ENCODE data around the gene PGBD5.

The PGBD5 gene

GRCh38 chr1:230342699-230343098 is 83.4 kb downstream of the PGBD5 start:
- no peak overlapping the region for H3K4me3 ChIP-seq (ENCODE audit: low read length)
- no peak for DNase-seq (ENCODE audit: low read depth)
- TF ChIP-seq, protein P1, sequence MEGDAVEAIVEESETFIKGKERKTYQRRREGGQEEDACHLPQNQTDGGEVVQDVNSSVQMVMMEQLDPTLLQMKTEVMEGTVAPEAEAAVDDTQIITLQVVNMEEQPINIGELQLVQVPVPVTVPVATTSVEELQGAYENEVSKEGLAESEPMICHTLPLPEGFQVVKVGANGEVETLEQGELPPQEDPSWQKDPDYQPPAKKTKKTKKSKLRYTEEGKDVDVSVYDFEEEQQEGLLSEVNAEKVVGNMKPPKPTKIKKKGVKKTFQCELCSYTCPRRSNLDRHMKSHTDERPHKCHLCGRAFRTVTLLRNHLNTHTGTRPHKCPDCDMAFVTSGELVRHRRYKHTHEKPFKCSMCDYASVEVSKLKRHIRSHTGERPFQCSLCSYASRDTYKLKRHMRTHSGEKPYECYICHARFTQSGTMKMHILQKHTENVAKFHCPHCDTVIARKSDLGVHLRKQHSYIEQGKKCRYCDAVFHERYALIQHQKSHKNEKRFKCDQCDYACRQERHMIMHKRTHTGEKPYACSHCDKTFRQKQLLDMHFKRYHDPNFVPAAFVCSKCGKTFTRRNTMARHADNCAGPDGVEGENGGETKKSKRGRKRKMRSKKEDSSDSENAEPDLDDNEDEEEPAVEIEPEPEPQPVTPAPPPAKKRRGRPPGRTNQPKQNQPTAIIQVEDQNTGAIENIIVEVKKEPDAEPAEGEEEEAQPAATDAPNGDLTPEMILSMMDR (conservative IDR thresholded peaks at IDR 0.05; ENCODE audit: low read depth, low read length), result no peak

DNA sequence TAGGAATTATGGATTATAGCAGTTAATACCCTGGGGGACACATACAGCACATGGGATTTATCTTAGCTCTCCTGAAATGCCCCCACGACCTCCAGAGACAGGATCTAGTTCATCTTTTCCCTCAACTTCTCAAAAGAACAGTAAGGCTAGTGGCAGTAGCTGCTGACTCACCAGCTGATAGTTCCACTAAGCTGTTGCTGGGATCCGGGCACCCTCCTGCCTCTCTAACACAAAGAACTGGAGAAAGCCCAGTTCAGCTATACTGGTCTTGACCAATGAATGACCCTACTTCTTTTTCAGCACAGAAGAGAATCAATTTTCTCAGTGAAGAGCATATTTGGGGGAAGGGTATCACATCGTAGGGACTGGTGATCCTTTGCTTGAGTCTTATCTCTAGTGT is 84.1 kb downstream of the PGBD5 start:
- DNase-seq (ENCODE audit: low read depth), result no peak
- TF ChIP-seq, protein P1 (conservative IDR thresholded peaks at IDR 0.05; ENCODE audit: low read depth, low read length), result no peak

DNA sequence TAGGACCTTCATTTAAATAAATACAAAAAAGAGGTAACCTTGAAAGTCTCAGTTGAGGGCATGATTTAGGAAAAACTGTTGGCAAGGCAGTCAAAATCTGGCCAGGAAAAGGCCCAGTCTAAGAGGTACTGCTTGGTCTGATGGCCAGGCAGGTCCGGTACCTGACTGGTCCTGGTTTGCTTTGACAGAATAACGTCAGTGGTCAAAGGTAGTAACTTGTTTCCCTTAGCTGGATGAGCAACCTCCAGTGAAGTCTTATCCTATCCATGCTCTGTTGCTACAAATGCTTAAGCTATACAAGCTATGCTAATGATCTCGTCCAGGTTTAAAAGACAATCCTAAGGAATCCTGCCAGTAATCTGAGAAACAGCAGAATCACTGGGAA is 85.0 kb downstream of the PGBD5 start:
- TF ChIP-seq, protein P1 (conservative IDR thresholded peaks at IDR 0.05; ENCODE audit: low read depth, low read length), result no peak
- no peak for DNase-seq (ENCODE audit: low read depth)
- H3K4me3 ChIP-seq (ENCODE audit: low read length), result no peak overlapping the region

More for the DNA sequence above, 84.1 kb downstream of the PGBD5 start:
- H3K4me3 ChIP-seq (ENCODE audit: low read length), result no peak overlapping the region

- H3K4me3 ChIP-seq (ENCODE audit: low read length), result no peak overlapping the region
- no peak for DNase-seq (ENCODE audit: low read depth)
- TF ChIP-seq, protein P1 (conservative IDR thresholded peaks at IDR 0.05; ENCODE audit: low read depth, low read length), result no peak
Measured at GRCh38 chr1:230340526-230341161, 85.5 kb downstream of the PGBD5 start.

DNA sequence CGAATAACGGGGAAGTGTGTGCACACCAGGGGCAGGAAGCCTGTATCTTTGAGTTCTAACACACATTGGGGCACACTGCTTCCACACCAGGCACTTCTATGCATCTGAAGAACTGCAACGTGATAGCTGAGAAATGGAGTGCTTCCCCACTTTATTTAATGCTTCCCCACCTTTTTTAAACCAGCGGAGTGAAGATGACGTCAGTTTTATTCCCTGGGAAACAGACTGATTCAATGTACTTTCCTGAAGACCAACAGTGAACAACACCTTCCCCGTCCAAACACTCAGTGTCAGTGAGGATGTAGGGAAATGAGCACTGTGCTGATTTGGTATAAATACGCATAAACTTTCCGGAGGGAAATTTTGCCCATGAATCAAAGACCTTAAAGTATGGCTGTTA is 87.1 kb downstream of the PGBD5 start:
- no peak for DNase-seq (ENCODE audit: low read depth)
- H3K4me3 ChIP-seq (ENCODE audit: low read length), result no peak overlapping the region
- TF ChIP-seq, protein P1 (conservative IDR thresholded peaks at IDR 0.05; ENCODE audit: low read depth, low read length), result no peak

DNA sequence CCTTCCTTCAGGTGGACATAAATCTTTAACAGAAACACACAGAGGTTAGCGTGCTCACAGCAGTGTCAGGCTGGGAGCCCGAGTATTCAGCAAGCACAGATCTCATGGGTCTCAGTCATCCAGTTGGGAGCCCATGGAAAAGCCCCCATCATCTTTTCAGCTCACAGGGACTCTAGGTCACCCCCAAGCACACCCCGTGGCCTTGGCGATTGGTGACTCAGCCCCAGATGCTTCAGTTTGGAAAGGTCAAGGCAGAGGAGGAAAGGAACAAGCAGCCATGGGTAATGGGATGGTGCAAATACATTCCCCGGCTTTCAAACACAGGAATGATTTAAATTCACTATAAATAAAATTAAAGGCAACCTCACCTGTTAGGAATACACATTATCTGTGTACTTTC is 88.9 kb downstream of the PGBD5 start:
- TF ChIP-seq, protein P1 (conservative IDR thresholded peaks at IDR 0.05; ENCODE audit: low read depth, low read length), result no peak
- H3K4me3 ChIP-seq (ENCODE audit: low read length), result no peak overlapping the region
- DNase-seq (ENCODE audit: low read depth), result no peak

GRCh38 chr1:230335861-230336522 is 90.1 kb downstream of the PGBD5 start:
- TF ChIP-seq, protein P1 (conservative IDR thresholded peaks at IDR 0.05; ENCODE audit: low read depth, low read length), result no peak
- DNase-seq (ENCODE audit: low read depth), result no peak
- no peak overlapping the region for H3K4me3 ChIP-seq (ENCODE audit: low read length)

All from retinal pigment epithelial cell (primary cell).